Glutamatergic neuron (in vitro differentiated cells): ENCODE data around the gene APOC1. TPM values are rescaled to one million over a fixed set of nuclear protein-coding genes. Genes with fewer than 3 reads are reported as not detected.

Experiments used
- DNase-seq: peaks from one replicate; pipeline ENCODE4 v3.0.0; 2022
- H3K27ac Mint-ChIP-seq: one replicate; pipeline ENCODE4 v1.8.0; 2020; ENCODE audit warnings: mild to moderate bottlenecking, mixed read lengths, inconsistent platforms; ENCODE audit not compliant: unreplicated experiment
- H3K27me3 Mint-ChIP-seq: one replicate; pipeline ENCODE4 v1.8.0; 2020; ENCODE audit warnings: mild to moderate bottlenecking, moderate library complexity, mixed read lengths, inconsistent platforms; ENCODE audit not compliant: unreplicated experiment
- H3K36me3 Mint-ChIP-seq: one replicate; pipeline ENCODE4 v1.8.0; 2020; ENCODE audit warnings: mild to moderate bottlenecking, mixed read lengths, inconsistent platforms; ENCODE audit not compliant: unreplicated experiment
- H3K4me1 Mint-ChIP-seq: one replicate; pipeline ENCODE4 v1.8.0; 2020; ENCODE audit warnings: mild to moderate bottlenecking, low read depth, mixed read lengths, inconsistent platforms; ENCODE audit not compliant: unreplicated experiment
- H3K4me3 Mint-ChIP-seq: one replicate; pipeline ENCODE4 v1.8.0; 2020; ENCODE audit warnings: mild to moderate bottlenecking, mixed read lengths, inconsistent platforms; ENCODE audit not compliant: unreplicated experiment
- H3K9me3 Mint-ChIP-seq: one replicate; pipeline ENCODE4 v1.8.0; 2020; ENCODE audit warnings: mild to moderate bottlenecking, moderate library complexity, mixed read lengths, inconsistent platforms; ENCODE audit not compliant: unreplicated experiment
- CTCF ChIP-seq: fragments of 200-600 bp; sonication (generic); IDR thresholded peaks from one replicate; pipeline ENCODE4 v1.5.0; 2021; ENCODE audit not compliant: partially characterized antibody, unreplicated experiment
- total RNA-seq: library from RNA; stranded (reverse); fragmentation: NEBNext Ultra II Directional; extraction: Animal tissue kit (Norgen Biotek cat#: 25700); gene quantifications from one replicate; pipeline ENCODE4 v1.2.1, GENCODE V29; 2021; ENCODE audit not compliant: unreplicated experiment

APOC1 gene
- total RNA-seq, 1 donor from 2014 or later: 8.3 TPM

GRCh38 chr19:44871809-44872208 is 42.6 kb upstream of the APOC1 start:
- peaks cover 1% of the 10 kb centered on the region for H3K4me1 Mint-ChIP-seq
- H3K4me3 Mint-ChIP-seq: no peak overlapping the region
- peaks cover 6% of the 10 kb centered on the region for H3K36me3 Mint-ChIP-seq
- H3K27me3 Mint-ChIP-seq: peaks cover 6% of the 10 kb centered on the region
- no peak for DNase-seq
- no peak for TF ChIP-seq CTCF
- H3K9me3 Mint-ChIP-seq: peaks cover 2% of the 10 kb centered on the region
- H3K27ac Mint-ChIP-seq: no peak overlapping the region

- Mint-ChIP-seq H3K4me1 (peaks cover 1% of the 10 kb centered on the region), H3K36me3 (peaks cover 6% of the 10 kb centered on the region), H3K9me3 (no peaks in the 10 kb centered on the region), H3K27me3 (peaks cover 6% of the 10 kb centered on the region), H3K27ac (no peak overlapping the region), H3K4me3 (no peak overlapping the region)
- TF ChIP-seq CTCF: no peak
- no peak for DNase-seq
Observed at GRCh38 chr19:44872661-44873060, 41.7 kb upstream of the APOC1 start.

- Mint-ChIP-seq H3K27me3 (peaks cover 4% of the 10 kb centered on the region), H3K9me3 (peaks cover 4% of the 10 kb centered on the region), H3K4me3 (no peak overlapping the region), H3K36me3 (peaks cover 6% of the 10 kb centered on the region), H3K4me1 (peaks cover 1% of the 10 kb centered on the region), H3K27ac (no peak overlapping the region)
- DNase-seq: no peak
- TF ChIP-seq CTCF: no peak
Observed at GRCh38 chr19:44874317-44874716, 40.1 kb upstream of the APOC1 start.

- no peak overlapping the region for H3K27ac Mint-ChIP-seq
Observed at GRCh38 chr19:44875666-44876451, 38.5 kb upstream of the APOC1 start.

More at GRCh38 chr19:44875666-44876451, 38.5 kb upstream of the APOC1 start:
- H3K27me3 Mint-ChIP-seq: peaks cover 4% of the 10 kb centered on the region
- H3K4me3 Mint-ChIP-seq: no peak overlapping the region
- no peak for DNase-seq
- H3K4me1 Mint-ChIP-seq: peaks cover 1% of the 10 kb centered on the region
- peaks cover 6% of the 10 kb centered on the region for H3K36me3 Mint-ChIP-seq
- H3K9me3 Mint-ChIP-seq: peaks cover 4% of the 10 kb centered on the region
- TF ChIP-seq CTCF: no peak
